Measurements from ENCODE around the gene PHLDA2. TPM values are rescaled to one million over a fixed set of nuclear protein-coding genes. Genes with fewer than 3 reads are reported as not detected.

PHLDA2 gene
- total and polyA plus RNA-seq, 7 donors, result 0.49 to 7.3 (median 0.87) TPM

DNA sequence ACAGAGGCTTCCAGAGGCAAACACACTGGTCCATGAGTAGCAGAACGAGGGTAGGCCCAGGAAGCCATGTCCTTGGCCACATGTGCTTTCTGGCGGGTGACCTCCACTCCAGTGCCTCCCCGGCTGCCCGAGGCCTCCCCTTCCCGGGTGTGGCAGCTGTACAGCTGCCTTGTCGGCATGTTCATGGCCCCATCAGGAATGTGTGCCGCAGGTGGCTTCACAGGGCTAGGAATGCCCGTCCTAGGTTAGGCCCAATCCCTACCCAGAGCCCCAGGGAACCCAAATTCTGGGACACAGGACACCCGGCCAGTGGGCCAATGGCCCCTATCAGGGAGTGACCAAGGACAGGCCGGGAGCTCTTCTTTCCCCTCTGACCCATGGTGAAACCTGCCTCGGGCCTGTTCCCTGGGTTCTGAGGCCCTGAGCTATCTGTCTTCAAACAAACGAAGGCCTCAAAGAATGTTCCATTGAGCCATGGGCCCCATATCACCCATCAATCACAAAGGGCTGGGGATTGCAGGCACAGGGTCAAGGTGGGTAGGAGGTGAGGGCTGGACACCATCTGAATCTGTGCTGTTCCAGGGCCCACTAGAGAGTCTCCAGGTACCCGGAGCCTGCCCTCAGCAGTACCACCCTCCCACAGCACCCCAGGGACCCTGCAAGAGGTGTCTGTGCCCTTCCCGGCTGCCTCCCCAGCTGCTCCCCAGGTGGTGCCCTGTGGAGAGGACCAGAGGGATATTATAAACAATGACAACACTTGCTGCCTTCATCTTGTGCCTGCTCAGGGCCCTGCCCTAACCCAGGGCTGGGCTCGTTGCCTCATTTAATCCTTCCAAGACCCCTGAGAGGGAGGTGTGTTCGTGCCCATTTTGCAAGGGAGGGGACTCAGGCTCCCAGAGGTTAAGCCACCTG, 39.6 kb downstream of the PHLDA2 start:
- peak in 1 of 2 donors; percentile 41 for DNase-seq
- no peaks in the 10 kb centered on the region for H3K9me3 ChIP-seq
- H3K4me3 ChIP-seq, result no peak overlapping the region
- H3K27me3 ChIP-seq (ENCODE audit: insufficient read depth in 3 of 3, low read length in 2 of 3), result no peaks in the 10 kb centered on the region
- intact Hi-C loops (cut with DNase I), result loop anchor here (1.0 to 10.0 kb wide), 5 partner anchors 195 to 585 kb away; partner anchors contain the start of genes C11orf21 (in 1 of the 2), KCNQ1OT1 (in 1 of the 2) and TSPAN32 (in 1 of the 2)
- ATAC-seq, result no peak
- H3K27ac ChIP-seq, result no peak overlapping the region
- 86 to 90% (median 87%) methylated on average over 13 to 16 of the region's 16 CpGs for WGBS, 3 donors
- no peak for TF ChIP-seq CTCF (IDR thresholded peaks at IDR 0.05)
- no peaks in the 10 kb centered on the region for H3K36me3 ChIP-seq (ENCODE audit: insufficient read depth in 1 of 2, low read depth in 1 of 2)
- no peaks in the 10 kb centered on the region for H3K4me1 ChIP-seq

GRCh38 chr11:2888266-2888968, 40.8 kb downstream of the PHLDA2 start:
- H3K27me3 ChIP-seq (ENCODE audit: insufficient read depth in 3 of 3, low read length in 2 of 3), result no peaks in the 10 kb centered on the region
- H3K9me3 ChIP-seq, result no peaks in the 10 kb centered on the region
- peak; percentile 92 to 96 for DNase-seq
- intact Hi-C loops (cut with DNase I), result loop anchor here (1.0 to 10.0 kb wide), 3 partner anchors 194 to 581 kb away; partner anchors contain the start of gene KCNQ1OT1 (in 1 of the 2)
- peak; percentile 63 to 72 (median 66) for ATAC-seq
- no peak overlapping the region for H3K4me3 ChIP-seq
- TF ChIP-seq CTCF (IDR thresholded peaks at IDR 0.05), result peak; percentile 98
- peaks cover under 1% of the 10 kb centered on the region for H3K4me1 ChIP-seq
- H3K27ac ChIP-seq, result no peak overlapping the region
- no peaks in the 10 kb centered on the region for H3K36me3 ChIP-seq (ENCODE audit: insufficient read depth in 1 of 2, low read depth in 1 of 2)
- WGBS, 3 donors, result 29 to 35% (median 33%) methylated on average over 23 to 25 of the region's 25 CpGs

- no peaks in the 10 kb centered on the region for H3K9me3 ChIP-seq
- no peak for TF ChIP-seq CTCF (IDR thresholded peaks at IDR 0.05)
- no peak overlapping the region for H3K27ac ChIP-seq
- ATAC-seq (no peak), DNase-seq (peak in 1 of 2 donors; percentile 44)
- peaks cover 8% of the 10 kb centered on the region for H3K4me1 ChIP-seq
- no peaks in the 10 kb centered on the region for H3K27me3 ChIP-seq (ENCODE audit: insufficient read depth in 3 of 3, low read length in 2 of 3)
- H3K36me3 ChIP-seq (ENCODE audit: insufficient read depth in 1 of 2, low read depth in 1 of 2), result no peaks in the 10 kb centered on the region
- WGBS, 3 donors, result 59 to 69% (median 65%) methylated on average over 11 of the region's 11 CpGs
- no peak overlapping the region for H3K4me3 ChIP-seq
- intact Hi-C loops (cut with DNase I), result loop anchor here (1.0 to 10.0 kb wide), 3 partner anchors 193 to 580 kb away; partner anchors contain the start of gene KCNQ1OT1 (in 1 of the 2)
These were observed 41.6 kb downstream of the PHLDA2 start for GRCh38 chr11:2887515-2888195.

DNA sequence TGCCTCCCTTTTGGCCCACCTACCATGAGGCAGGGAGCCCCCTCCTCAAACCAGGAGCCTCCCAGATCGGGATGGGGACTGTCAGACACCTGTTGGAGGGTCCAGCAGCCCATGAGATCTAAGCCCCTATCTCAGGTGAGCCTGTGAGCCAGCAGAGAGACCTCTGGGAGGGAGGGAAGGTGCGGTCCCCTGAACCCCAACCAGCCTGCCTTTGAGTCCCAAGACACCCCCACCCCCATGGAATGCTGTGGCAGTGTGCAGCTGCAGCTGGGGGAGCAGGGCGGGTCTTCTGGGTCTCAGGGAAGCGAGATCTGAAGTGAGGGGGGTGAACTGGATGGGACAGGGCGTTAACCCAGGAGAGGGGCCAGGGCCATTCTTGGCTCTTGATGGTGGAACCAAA, 42.3 kb downstream of the PHLDA2 start:
- no peak for ATAC-seq
- Histone ChIP-seq H3K4me1 (peaks cover 13% of the 10 kb centered on the region), H3K9me3 (no peaks in the 10 kb centered on the region), H3K4me3 (no peak overlapping the region), H3K36me3 (ENCODE audit: insufficient read depth in 1 of 2, low read depth in 1 of 2) (no peaks in the 10 kb centered on the region), H3K27me3 (ENCODE audit: insufficient read depth in 3 of 3, low read length in 2 of 3) (no peaks in the 10 kb centered on the region), H3K27ac (no peak overlapping the region)
- no peak for TF ChIP-seq CTCF (IDR thresholded peaks at IDR 0.05)
- peak in 1 of 2 donors; percentile 55 for DNase-seq
- intact Hi-C loops (cut with DNase I), result loop anchor here (5.0 to 10.0 kb wide), 2 partner anchors 192 to 580 kb away; partner anchors contain the start of gene KCNQ1OT1 (in 1 of the 2)
- 72 to 83% (median 77%) methylated on average over 5 of the region's 5 CpGs for WGBS, 3 donors
